Activated T-cell treated with anti-CD3 and anti-CD28 coated beads, Interleukin-2, amount 50 U/mL, for 4 hours (primary cell): Measurements from ENCODE around the gene TSPY1. TPM values are rescaled to one million over a fixed set of nuclear protein-coding genes. Genes with fewer than 3 reads are reported as not detected.
"Not testable (repeated sequence)": the region's sequence is repeated elsewhere in the genome, so short reads cannot be mapped to it uniquely, and the experiment has no call there.

Source experiments
- ATAC-seq, 2 donors: fragments of 200-7000 bp; cut with Tn5 transposase; one replicate each; pipeline ENCODE4 v1.10.0; 2021
- DNase-seq: peaks from one replicate; pipeline ENCODE4 v3.0.0-alpha.2; 2020
- H3K27me3 Mint-ChIP-seq: one replicate; pipeline ENCODE4 v1.8.0; 2021; ENCODE audit warnings: low read depth, mixed read lengths
- H3K36me3 Mint-ChIP-seq: one replicate; pipeline ENCODE4 v1.8.0; 2022; ENCODE audit warnings: mixed read lengths; ENCODE audit not compliant: insufficient read depth
- H3K4me1 Mint-ChIP-seq: one replicate; pipeline ENCODE4 v1.8.0; 2021; ENCODE audit warnings: low read depth, mixed read lengths
- H3K4me3 Mint-ChIP-seq: one replicate; pipeline ENCODE4 v1.8.0; 2021; ENCODE audit warnings: mild to moderate bottlenecking, moderate library complexity, mixed read lengths
- H3K9me3 Mint-ChIP-seq: one replicate; pipeline ENCODE4 v1.8.0; 2021; ENCODE audit warnings: mixed read lengths
- total RNA-seq, 3 donors: library from RNA; stranded (reverse); gene quantifications; one replicate each; pipeline ENCODE4 v1.2.1, GENCODE V29; 2021

Gene TSPY1
- total RNA-seq: not detected

DNA sequence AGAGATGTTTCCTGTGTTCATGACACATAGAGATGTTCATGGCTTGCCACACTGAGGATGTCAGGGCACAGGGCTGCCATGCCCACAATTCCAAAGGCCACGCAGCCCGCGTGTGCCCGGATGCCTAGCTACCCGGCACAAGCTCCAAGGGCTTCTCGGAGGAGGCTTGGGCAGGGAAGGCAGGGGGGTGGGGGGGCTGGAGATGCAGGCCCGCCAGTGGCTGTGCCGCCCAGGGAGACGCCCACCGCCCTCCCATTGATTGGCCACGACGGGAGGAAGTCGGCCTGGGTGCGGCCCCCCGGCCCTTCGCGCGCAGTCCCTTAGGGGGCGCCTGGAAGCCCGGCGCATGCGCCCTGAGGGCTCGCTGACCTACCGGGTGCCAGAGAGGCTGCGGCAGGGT, at the start of gene TSPY1:
Gene TSPY1, plus strand, starts transcription at position 301 of the 400 bp plus-strand sequence. Its CDS starts 46 bp downstream, at position 347.
- H3K4me3 Mint-ChIP-seq, H3K27me3 Mint-ChIP-seq, DNase-seq, H3K4me1 Mint-ChIP-seq, H3K9me3 Mint-ChIP-seq, H3K36me3 Mint-ChIP-seq, ATAC-seq: not testable (repeated sequence)

DNA sequence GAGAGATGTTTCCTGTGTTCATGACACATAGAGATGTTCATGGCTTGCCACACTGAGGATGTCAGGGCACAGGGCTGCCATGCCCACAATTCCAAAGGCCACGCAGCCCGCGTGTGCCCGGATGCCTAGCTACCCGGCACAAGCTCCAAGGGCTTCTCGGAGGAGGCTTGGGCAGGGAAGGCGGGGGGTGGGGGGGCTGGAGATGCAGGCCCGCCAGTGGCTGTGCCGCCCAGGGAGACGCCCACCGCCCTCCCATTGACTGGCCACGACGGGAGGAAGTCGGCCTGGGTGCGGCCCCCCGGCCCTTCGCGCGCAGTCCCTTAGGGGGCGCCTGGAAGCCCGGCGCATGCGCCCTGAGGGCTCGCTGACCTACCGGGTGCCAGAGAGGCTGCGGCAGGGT, 20.2 kb downstream of the TSPY1 start, which contains the start of gene TSPY9:
Gene TSPY9, plus strand, starts transcription at position 301 of the 400 bp plus-strand sequence. Its CDS starts 46 bp downstream, at position 347.
- H3K4me1 Mint-ChIP-seq, H3K9me3 Mint-ChIP-seq, ATAC-seq, H3K36me3 Mint-ChIP-seq, H3K4me3 Mint-ChIP-seq, DNase-seq, H3K27me3 Mint-ChIP-seq: not testable (repeated sequence)

- ATAC-seq, H3K4me1 Mint-ChIP-seq: not testable (repeated sequence)
Measured at GRCh38 chrY:9504396-9504795, 37.6 kb downstream of the TSPY1 start.

DNA sequence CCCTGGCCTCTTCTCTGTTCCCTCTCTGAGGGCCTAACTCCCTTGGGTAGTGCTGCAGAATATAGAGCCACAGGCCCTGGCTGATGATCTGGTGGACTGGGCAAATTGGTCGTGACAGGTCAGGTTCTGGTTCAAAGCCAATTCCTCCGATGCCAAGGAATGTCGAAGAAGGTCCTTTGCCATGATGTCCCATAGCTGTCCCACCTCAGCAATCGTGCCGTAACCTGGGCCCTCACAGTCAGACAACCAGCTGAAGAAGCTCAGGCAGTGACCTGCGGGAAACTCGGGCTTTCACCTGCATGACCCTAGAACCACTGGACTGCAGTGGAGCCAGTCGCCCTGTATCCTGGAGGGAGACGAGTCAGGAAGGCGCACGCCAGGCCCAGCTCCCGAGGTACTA, 49.5 kb downstream of the TSPY1 start:
- H3K27me3 Mint-ChIP-seq: not testable (repeated sequence)

More at GRCh38 chrY:9504396-9504795, 37.6 kb downstream of the TSPY1 start:
- not testable (repeated sequence) for H3K36me3 Mint-ChIP-seq, H3K27me3 Mint-ChIP-seq, H3K4me3 Mint-ChIP-seq, DNase-seq, H3K9me3 Mint-ChIP-seq

More for the DNA sequence above, 49.5 kb downstream of the TSPY1 start:
- H3K4me1 Mint-ChIP-seq, H3K36me3 Mint-ChIP-seq, H3K4me3 Mint-ChIP-seq, ATAC-seq, DNase-seq, H3K9me3 Mint-ChIP-seq: not testable (repeated sequence)

Other genes starting within 250 kb of the TSPY1 start
- not detected for gene TSPY4, start 129.5 kb upstream of the TSPY1 start, total RNA-seq
- gene TSPY8, start 109.2 kb upstream of the TSPY1 start, total RNA-seq: not detected
- gene TSPY3, start 68.5 kb upstream of the TSPY1 start, total RNA-seq: not detected
- gene TSPY9, start 20.3 kb downstream of the TSPY1 start, total RNA-seq: not detected
- not detected for gene TSPY10, start 60.9 kb downstream of the TSPY1 start, total RNA-seq